ENCODE measurements around the gene TIMM17A. TPM values are rescaled to one million over a fixed set of nuclear protein-coding genes. Genes with fewer than 3 reads are reported as not detected.

The TIMM17A gene
- total RNA-seq, 3 donors from 2014 or later (not counting 1 experiment from before 2014, with no cell fraction given), result 48.7 to 53.9 (median 51.8) TPM

GRCh38 chr1:201990427-201990826 is 35.1 kb downstream of the TIMM17A start:
- ATAC-seq, result no peak
- no peak for DNase-seq
- no peaks in the 10 kb centered on the region for H3K4me1 ChIP-seq (ENCODE audit: control insufficient read depth, insufficient read depth, low read length)
- no peak for TF ChIP-seq CTCF (IDR thresholded peaks at IDR 0.05)
- no peaks in the 10 kb centered on the region for H3K9me3 Mint-ChIP-seq
- H3K27me3 ChIP-seq (ENCODE audit: control insufficient read depth, insufficient read depth, low read length), result no peaks in the 10 kb centered on the region
- WGBS (ENCODE audit: insufficient coverage), result 95% methylated on average over 6 of the region's 6 CpGs
- intact Hi-C loops (cut with micrococcal nuclease), result no loop called here
- H3K4me3 Mint-ChIP-seq, result no peak overlapping the region
- no peak overlapping the region for H3K4me3 ChIP-seq (ENCODE audit: low read length)
- no peaks in the 10 kb centered on the region for H3K4me1 Mint-ChIP-seq
- H3K27ac ChIP-seq (ENCODE audit: low read length), result no peak overlapping the region
- peaks cover 45% of the 10 kb centered on the region for H3K36me3 ChIP-seq (ENCODE audit: control insufficient read depth, insufficient read depth, low read length)
- no peaks in the 10 kb centered on the region for H3K9me3 ChIP-seq (ENCODE audit: control insufficient read depth, insufficient read depth, low read length)
- H3K36me3 Mint-ChIP-seq, result peaks cover 18% of the 10 kb centered on the region
- no peaks in the 10 kb centered on the region for H3K27me3 Mint-ChIP-seq (ENCODE audit: low read depth in 2 of 2)
- H3K27ac Mint-ChIP-seq, result no peak overlapping the region

GRCh38 chr1:201999625-202000238 is 44.4 kb downstream of the TIMM17A start:
- H3K9me3 ChIP-seq (ENCODE audit: control insufficient read depth, insufficient read depth, low read length), result no peaks in the 10 kb centered on the region
- peaks cover 63% of the 10 kb centered on the region for H3K36me3 ChIP-seq (ENCODE audit: control insufficient read depth, insufficient read depth, low read length)
- TF ChIP-seq CTCF (IDR thresholded peaks at IDR 0.05), result peak; percentile 69
- DNase-seq, result peak in 1 of 2 donors; percentile 66
- H3K27me3 Mint-ChIP-seq (ENCODE audit: low read depth in 2 of 2), result no peaks in the 10 kb centered on the region
- H3K4me1 Mint-ChIP-seq, result no peaks in the 10 kb centered on the region
- H3K9me3 Mint-ChIP-seq, result no peaks in the 10 kb centered on the region
- ATAC-seq, result peak; percentile 73 to 83 (median 74)
- peaks cover 7% of the 10 kb centered on the region for H3K36me3 Mint-ChIP-seq
- H3K27me3 ChIP-seq (ENCODE audit: control insufficient read depth, insufficient read depth, low read length), result no peaks in the 10 kb centered on the region
- WGBS (ENCODE audit: insufficient coverage), result 84% methylated on average over 16 of the region's 16 CpGs
- H3K27ac Mint-ChIP-seq, result no peak overlapping the region
- no peak overlapping the region for H3K27ac ChIP-seq (ENCODE audit: low read length)
- no peak overlapping the region for H3K4me3 Mint-ChIP-seq
- no peaks in the 10 kb centered on the region for H3K4me1 ChIP-seq (ENCODE audit: control insufficient read depth, insufficient read depth, low read length)
- H3K4me3 ChIP-seq (ENCODE audit: low read length), result no peak overlapping the region
- intact Hi-C loops (cut with micrococcal nuclease), result no loop called here

- ATAC-seq (no peak), DNase-seq (no peak)
- H3K27me3 Mint-ChIP-seq (ENCODE audit: low read depth in 2 of 2), result no peaks in the 10 kb centered on the region
- Histone ChIP-seq H3K27ac (ENCODE audit: low read length) (no peak overlapping the region), H3K9me3 (ENCODE audit: control insufficient read depth, insufficient read depth, low read length) (no peaks in the 10 kb centered on the region), H3K36me3 (ENCODE audit: control insufficient read depth, insufficient read depth, low read length) (peaks cover 60% of the 10 kb centered on the region), H3K4me1 (ENCODE audit: control insufficient read depth, insufficient read depth, low read length) (no peaks in the 10 kb centered on the region), H3K4me3 (ENCODE audit: low read length) (no peak overlapping the region), H3K27me3 (ENCODE audit: control insufficient read depth, insufficient read depth, low read length) (no peaks in the 10 kb centered on the region)
- no peak for TF ChIP-seq CTCF (IDR thresholded peaks at IDR 0.05)
- no peaks in the 10 kb centered on the region for H3K9me3 Mint-ChIP-seq
- WGBS (ENCODE audit: insufficient coverage), result 84% methylated on average over 8 of the region's 9 CpGs
- H3K4me1 Mint-ChIP-seq, result no peaks in the 10 kb centered on the region
- no peak overlapping the region for H3K27ac Mint-ChIP-seq
- H3K36me3 Mint-ChIP-seq, result no peaks in the 10 kb centered on the region
- intact Hi-C loops (cut with micrococcal nuclease), result no loop called here
- no peak overlapping the region for H3K4me3 Mint-ChIP-seq
Observed at GRCh38 chr1:202002507-202002906, 47.2 kb downstream of the TIMM17A start.

GRCh38 chr1:202004711-202005110 is 49.4 kb downstream of the TIMM17A start:
- no peak for ATAC-seq
- H3K9me3 ChIP-seq (ENCODE audit: control insufficient read depth, insufficient read depth, low read length), result no peaks in the 10 kb centered on the region
- intact Hi-C loops (cut with micrococcal nuclease), result no loop called here
- no peak overlapping the region for H3K27ac ChIP-seq (ENCODE audit: low read length)
- Mint-ChIP-seq H3K27me3 (ENCODE audit: low read depth in 2 of 2) (no peaks in the 10 kb centered on the region), H3K36me3 (no peaks in the 10 kb centered on the region), H3K9me3 (no peaks in the 10 kb centered on the region), H3K4me3 (no peak overlapping the region), H3K4me1 (peaks cover 6% of the 10 kb centered on the region in 2 donors), H3K27ac (no peak overlapping the region)
- peaks cover 2% of the 10 kb centered on the region for H3K4me1 ChIP-seq (ENCODE audit: control insufficient read depth, insufficient read depth, low read length)
- no peak for TF ChIP-seq CTCF (IDR thresholded peaks at IDR 0.05)
- no peak for DNase-seq
- peaks cover 56% of the 10 kb centered on the region for H3K36me3 ChIP-seq (ENCODE audit: control insufficient read depth, insufficient read depth, low read length)
- no peaks in the 10 kb centered on the region for H3K27me3 ChIP-seq (ENCODE audit: control insufficient read depth, insufficient read depth, low read length)
- WGBS (ENCODE audit: insufficient coverage), result 97% methylated on average over 9 of the region's 9 CpGs
- no peak overlapping the region for H3K4me3 ChIP-seq (ENCODE audit: low read length)

Measured in natural killer cell (primary cell).